ENCODE data around the gene CRY1. TPM values are rescaled to one million over a fixed set of nuclear protein-coding genes. Genes with fewer than 3 reads are reported as not detected.

CRY1 gene
- total and polyA plus RNA-seq, 9 of the 15 experiments (the other 6 are each of a cell fraction or from before 2014, with no cell fraction given) = 8.7 to 33.3 (median 25.2) TPM

GRCh38 chr12:106955377-106956047 is 137.8 kb downstream of the CRY1 start, which contains the start of gene TMEM263 (continued):
- TF ChIP-seq GATAD2B (IDR thresholded peaks at IDR 0.05; ENCODE audit: borderline replicate concordance) (peak; percentile 63), POLR2AphosphoS5 (IDR thresholded peaks at IDR 0.05; ENCODE audit: control insufficient read depth, insufficient read depth, low read depth, low read length) (peak; percentile 69), ARHGAP35 (IDR thresholded peaks at IDR 0.05; ENCODE audit: partially characterized antibody) (no peak), HEY1 (CRISPR knock-in tag; IDR thresholded peaks at IDR 0.05; ENCODE audit: borderline replicate concordance) (no peak), SRSF7 (optimal IDR thresholded peaks at IDR 0.05; ENCODE audit: low read depth, low read length) (no peak), PYGO2 (tag; IDR thresholded peaks at IDR 0.05) (no peak), RBM25 (IDR thresholded peaks at IDR 0.05; ENCODE audit: low read depth, low read length, severe bottlenecking) (peak; percentile 43), IFI16 (CRISPR knock-in tag; IDR thresholded peaks at IDR 0.05) (no peak), HBP1 (CRISPR knock-in tag; IDR thresholded peaks at IDR 0.05) (no peak), MYBL2 (IDR thresholded peaks at IDR 0.05; ENCODE audit: low read depth) (peak; percentile 71), MYBL2 (CRISPR knock-in tag; IDR thresholded peaks at IDR 0.05; ENCODE audit: borderline replicate concordance) (no peak), ZNF212 (CRISPR knock-in tag; IDR thresholded peaks at IDR 0.05) (0 out of 2 replicates have a peak, but pooled peaks have one; percentile 13), ARID1B (IDR thresholded peaks at IDR 0.05) (no peak), WHSC1 (IDR thresholded peaks at IDR 0.05; ENCODE audit: low read length) (no peak), SUPT5H (IDR thresholded peaks at IDR 0.05) (peak; percentile 70), SRSF3 (IDR thresholded peaks at IDR 0.05; ENCODE audit: insufficient read depth, low read length) (no peak), ERF (CRISPR knock-in tag; IDR thresholded peaks at IDR 0.05) (no peak), KLF10 (CRISPR knock-in tag; IDR thresholded peaks at IDR 0.05) (no peak), ELK1 (CRISPR knock-in tag; IDR thresholded peaks at IDR 0.05) (no peak), BHLHE40 (IDR thresholded peaks at IDR 0.05; ENCODE audit: low read length) (peak; percentile 67), SPI1 (IDR thresholded peaks at IDR 0.05; ENCODE audit: borderline replicate concordance, low read depth, low read length) (no peak)
- TF ChIP-seq, protein P1, sequence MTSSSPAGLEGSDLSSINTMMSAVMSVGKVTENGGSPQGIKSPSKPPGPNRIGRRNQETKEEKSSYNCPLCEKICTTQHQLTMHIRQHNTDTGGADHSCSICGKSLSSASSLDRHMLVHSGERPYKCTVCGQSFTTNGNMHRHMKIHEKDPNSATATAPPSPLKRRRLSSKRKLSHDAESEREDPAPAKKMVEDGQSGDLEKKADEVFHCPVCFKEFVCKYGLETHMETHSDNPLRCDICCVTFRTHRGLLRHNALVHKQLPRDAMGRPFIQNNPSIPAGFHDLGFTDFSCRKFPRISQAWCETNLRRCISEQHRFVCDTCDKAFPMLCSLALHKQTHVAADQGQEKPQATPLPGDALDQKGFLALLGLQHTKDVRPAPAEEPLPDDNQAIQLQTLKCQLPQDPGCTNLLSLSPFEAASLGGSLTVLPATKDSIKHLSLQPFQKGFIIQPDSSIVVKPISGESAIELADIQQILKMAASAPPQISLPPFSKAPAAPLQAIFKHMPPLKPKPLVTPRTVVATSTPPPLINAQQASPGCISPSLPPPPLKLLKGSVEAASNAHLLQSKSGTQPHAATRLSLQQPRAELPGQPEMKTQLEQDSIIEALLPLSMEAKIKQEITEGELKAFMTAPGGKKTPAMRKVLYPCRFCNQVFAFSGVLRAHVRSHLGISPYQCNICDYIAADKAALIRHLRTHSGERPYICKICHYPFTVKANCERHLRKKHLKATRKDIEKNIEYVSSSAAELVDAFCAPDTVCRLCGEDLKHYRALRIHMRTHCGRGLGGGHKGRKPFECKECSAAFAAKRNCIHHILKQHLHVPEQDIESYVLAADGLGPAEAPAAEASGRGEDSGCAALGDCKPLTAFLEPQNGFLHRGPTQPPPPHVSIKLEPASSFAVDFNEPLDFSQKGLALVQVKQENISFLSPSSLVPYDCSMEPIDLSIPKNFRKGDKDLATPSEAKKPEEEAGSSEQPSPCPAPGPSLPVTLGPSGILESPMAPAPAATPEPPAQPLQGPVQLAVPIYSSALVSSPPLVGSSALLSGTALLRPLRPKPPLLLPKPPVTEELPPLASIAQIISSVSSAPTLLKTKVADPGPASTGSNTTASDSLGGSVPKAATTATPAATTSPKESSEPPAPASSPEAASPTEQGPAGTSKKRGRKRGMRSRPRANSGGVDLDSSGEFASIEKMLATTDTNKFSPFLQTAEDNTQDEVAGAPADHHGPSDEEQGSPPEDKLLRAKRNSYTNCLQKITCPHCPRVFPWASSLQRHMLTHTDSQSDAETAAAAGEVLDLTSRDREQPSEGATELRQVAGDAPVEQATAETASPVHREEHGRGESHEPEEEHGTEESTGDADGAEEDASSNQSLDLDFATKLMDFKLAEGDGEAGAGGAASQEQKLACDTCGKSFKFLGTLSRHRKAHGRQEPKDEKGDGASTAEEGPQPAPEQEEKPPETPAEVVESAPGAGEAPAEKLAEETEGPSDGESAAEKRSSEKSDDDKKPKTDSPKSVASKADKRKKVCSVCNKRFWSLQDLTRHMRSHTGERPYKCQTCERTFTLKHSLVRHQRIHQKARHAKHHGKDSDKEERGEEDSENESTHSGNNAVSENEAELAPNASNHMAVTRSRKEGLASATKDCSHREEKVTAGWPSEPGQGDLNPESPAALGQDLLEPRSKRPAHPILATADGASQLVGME (CRISPR knock-in tag; IDR thresholded peaks at IDR 0.05) = 0 out of 2 replicates have a peak, but pooled peaks have one; percentile 34

All from K562 (cell line).